HepG2 (cell line): ENCODE results near the gene SGF29. TPM values are rescaled to one million over a fixed set of nuclear protein-coding genes. Genes with fewer than 3 reads are reported as not detected.

Source experiments
- AKAP8 ChIP-seq: sonication (generic); formaldehyde crosslinking; IDR thresholded peaks from 2 replicates; pipeline ENCODE4 v1.5.1; 2020; ENCODE audit warnings: mild to moderate bottlenecking, missing genetic modification reagents
- DNMT3B ChIP-seq: conservative IDR thresholded peaks from 2 replicates; pipeline ENCODE4 v1.6.1; 2016; ENCODE audit warnings: missing biosample characterization, control low read depth
- ELF1 ChIP-seq: sonication (generic); formaldehyde crosslinking; IDR thresholded peaks from 2 replicates; pipeline ENCODE4 v1.4.0; 2020; ENCODE audit warnings: missing genetic modification reagents
- FOSL1 ChIP-seq: sonication (generic); formaldehyde crosslinking; IDR thresholded peaks from 2 replicates; pipeline ENCODE4 v1.9.0; 2021; ENCODE audit warnings: missing genetic modification reagents, borderline replicate concordance
- ISX ChIP-seq: sonication (generic); formaldehyde crosslinking; conservative IDR thresholded peaks from 2 replicates; pipeline ENCODE4 v1.5.0; 2020; ENCODE audit warnings: missing genetic modification reagents
- MYC ChIP-seq: sonication (generic); formaldehyde crosslinking; IDR thresholded peaks from 2 replicates; pipeline ENCODE4 v1.9.0; 2021; ENCODE audit warnings: missing genetic modification reagents, borderline replicate concordance
- SRSF4 ChIP-seq: fragments of 200-400 bp; formaldehyde crosslinking; IDR thresholded peaks from one replicate; pipeline ENCODE4 v1.6.1; 2018; ENCODE audit warnings: mild to moderate bottlenecking, low read depth, low read length, moderate library complexity; ENCODE audit not compliant: poor library complexity, severe bottlenecking
- UBTF ChIP-seq: sonication (generic); formaldehyde crosslinking; IDR thresholded peaks from 2 replicates; pipeline ENCODE4 v1.4.0; 2020; ENCODE audit warnings: mild to moderate bottlenecking, missing genetic modification reagents
- ZBTB49 ChIP-seq: sonication (generic); formaldehyde crosslinking; IDR thresholded peaks from 2 replicates; pipeline ENCODE4 v1.4.0; 2020; ENCODE audit warnings: missing genetic modification reagents, borderline replicate concordance
- ZNF142 ChIP-seq: sonication (generic); formaldehyde crosslinking; IDR thresholded peaks from 2 replicates; pipeline ENCODE4 v1.4.0; 2020; ENCODE audit warnings: missing genetic modification reagents
- ZNF563 ChIP-seq: sonication (generic); formaldehyde crosslinking; IDR thresholded peaks from 2 replicates; pipeline ENCODE4 v1.8.0; 2022; ENCODE audit warnings: mild to moderate bottlenecking, moderate library complexity, missing genetic modification reagents
- ZNF589 ChIP-seq: sonication (generic); formaldehyde crosslinking; conservative IDR thresholded peaks from 2 replicates; pipeline ENCODE4 v1.8.0; 2022; ENCODE audit warnings: mild to moderate bottlenecking, moderate library complexity, missing genetic modification reagents
- polyA plus RNA-seq, 8 experiments: library from polyadenylated mRNA; depleted of rRNA in 3 of 8; stranded (reverse) in 7 of 8; unstranded in 1 of 8; fragments of >200 nt; fragmentation: Illumina TruSeq in 4 of 8; extraction: Trizol in 4 of 8; gene quantifications; 2 replicates each; pipeline versions ENCODE4 v1.2.1 to v1.2.3, GENCODE V29; 2011 to 2016; ENCODE audit warnings: low read depth in 4 of 8, missing spikeins in 1 of 8, mixed read lengths in 1 of 8; ENCODE audit not compliant: insufficient read depth in 1 of 8
- total RNA-seq, 5 experiments: library from RNA; depleted of rRNA; stranded (reverse); fragments of >200 nt; fragmentation: Illumina TruSeq; extraction: Trizol; gene quantifications; 2 replicates each; pipeline ENCODE4 v1.2.3, GENCODE V29; 2016; ENCODE audit warnings: low read depth in 1 of 5
- TF ChIP-seq, protein P1 (sequence below): sonication (generic); formaldehyde crosslinking; IDR thresholded peaks from 2 replicates; pipeline ENCODE4 v1.4.0; 2020; ENCODE audit warnings: mild to moderate bottlenecking, low read depth, missing genetic modification reagents

SGF29 gene
- total and polyA plus RNA-seq, 2 of the 13 experiments (the other 11 are each of a cell fraction or from before 2014, with no cell fraction given) = 5.0 to 29.4 TPM

- TF ChIP-seq ELF1 (CRISPR knock-in tag) = peak; percentile 61; the same call in 1 of the 2 replicates
- no peak for TF ChIP-seq SRSF4
- TF ChIP-seq, protein P1, sequence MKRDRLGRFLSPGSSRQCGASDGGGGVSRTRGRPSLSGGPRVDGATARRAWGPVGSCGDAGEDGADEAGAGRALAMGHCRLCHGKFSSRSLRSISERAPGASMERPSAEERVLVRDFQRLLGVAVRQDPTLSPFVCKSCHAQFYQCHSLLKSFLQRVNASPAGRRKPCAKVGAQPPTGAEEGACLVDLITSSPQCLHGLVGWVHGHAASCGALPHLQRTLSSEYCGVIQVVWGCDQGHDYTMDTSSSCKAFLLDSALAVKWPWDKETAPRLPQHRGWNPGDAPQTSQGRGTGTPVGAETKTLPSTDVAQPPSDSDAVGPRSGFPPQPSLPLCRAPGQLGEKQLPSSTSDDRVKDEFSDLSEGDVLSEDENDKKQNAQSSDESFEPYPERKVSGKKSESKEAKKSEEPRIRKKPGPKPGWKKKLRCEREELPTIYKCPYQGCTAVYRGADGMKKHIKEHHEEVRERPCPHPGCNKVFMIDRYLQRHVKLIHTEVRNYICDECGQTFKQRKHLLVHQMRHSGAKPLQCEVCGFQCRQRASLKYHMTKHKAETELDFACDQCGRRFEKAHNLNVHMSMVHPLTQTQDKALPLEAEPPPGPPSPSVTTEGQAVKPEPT (CRISPR knock-in tag) = peak; percentile 97
- TF ChIP-seq ZBTB49 (CRISPR knock-in tag) = peak; percentile 87; the same call in 1 of the 2 replicates
- no peak; the same call in 1 of the 2 replicates for TF ChIP-seq DNMT3B (CRISPR knock-in tag)
- TF ChIP-seq MYC = peak; percentile 98
- TF ChIP-seq UBTF (CRISPR knock-in tag) = peak; percentile 84
- TF ChIP-seq ZNF589 (CRISPR knock-in tag) = no peak
- peak; percentile 94 for TF ChIP-seq ZNF142 (CRISPR knock-in tag)
- no peak for TF ChIP-seq ISX (CRISPR knock-in tag)
- 0 out of 2 replicates have a peak, but pooled peaks have one; percentile 9 for TF ChIP-seq FOSL1 (CRISPR knock-in tag)
- peak; percentile 83; the same call in 1 of the 2 replicates for TF ChIP-seq AKAP8 (CRISPR knock-in tag)
- TF ChIP-seq ZNF563 (CRISPR knock-in tag) = peak; percentile 91; the same call in 1 of the 2 replicates
These were observed at the start of gene SGF29 (continued) for GRCh38 chr16:28553776-28554633.
